Measurements from ENCODE around the gene GDA. TPM values are rescaled to one million over a fixed set of nuclear protein-coding genes. Genes with fewer than 3 reads are reported as not detected.

GDA gene
- total RNA-seq, 1 experiment from 2014 or later: 3.6 TPM

DNA sequence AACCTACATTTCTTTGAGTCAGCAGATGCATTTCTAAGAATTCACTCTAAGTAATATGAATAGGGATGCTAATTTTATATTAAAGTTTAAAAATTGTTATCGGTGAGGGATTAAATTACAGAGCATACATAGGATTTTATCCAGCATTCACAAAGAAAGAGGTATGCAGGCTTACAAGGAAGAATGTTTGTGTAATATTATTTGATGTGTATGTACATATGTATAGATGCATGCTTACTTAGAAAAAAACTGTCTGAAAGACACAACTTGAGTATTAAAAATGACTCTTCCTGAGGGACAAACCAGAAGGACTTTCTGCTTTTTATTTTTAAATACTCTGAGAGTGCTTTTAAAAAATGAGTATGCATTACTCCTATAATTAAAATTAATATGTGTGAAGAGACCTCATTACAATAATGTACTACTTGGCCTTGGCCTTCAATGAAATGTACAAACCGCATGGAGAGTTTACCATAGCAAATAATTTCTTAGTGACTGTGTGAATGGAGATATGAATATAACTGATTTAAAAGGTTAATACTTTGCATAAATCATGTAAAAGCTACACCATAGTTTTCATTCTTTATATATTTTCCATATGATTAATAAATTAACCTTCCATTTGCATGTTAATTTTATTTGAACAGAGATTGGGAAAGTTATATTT is 77.0 kb downstream of the GDA start:
- no peaks in the 10 kb centered on the region; the same call in 1 of the 2 replicates for H3K27me3 Mint-ChIP-seq (ENCODE audit: low read depth)
- H3K4ac ChIP-seq (ENCODE audit: low read depth, low read length): no peak overlapping the region
- no peaks in the 10 kb centered on the region for H3K4me1 Mint-ChIP-seq
- H3K23me2 ChIP-seq (ENCODE audit: insufficient read length, low read depth, low read length, poor library complexity, severe bottlenecking): no peaks in the 10 kb centered on the region
- no peaks in the 10 kb centered on the region; a peak in 1 of 7 replicates for H3K36me3 Mint-ChIP-seq (ENCODE audit: insufficient read depth in 1 of 3, low read depth in 3 of 3)
- no peak overlapping the region for H3T11ph ChIP-seq (ENCODE audit: low read length)
- H3K27me3 ChIP-seq (ENCODE audit: insufficient read depth, low read length): no peaks in the 10 kb centered on the region
- no peaks in the 10 kb centered on the region for H3K79me2 ChIP-seq (ENCODE audit: insufficient read depth, low read length)
- no peak overlapping the region for H2AK5ac ChIP-seq (ENCODE audit: insufficient read length, low read length)
- no peak for DNase-seq
- H4K8ac ChIP-seq (replicated peaks; ENCODE audit: insufficient read length, low read depth, low read length): no peak overlapping the region
- no peak overlapping the region for H4K5ac ChIP-seq (ENCODE audit: insufficient read length, low read depth, low read length)
- H3K14ac ChIP-seq (ENCODE audit: insufficient read depth, low read length): no peak overlapping the region
- TF ChIP-seq, protein P1, sequence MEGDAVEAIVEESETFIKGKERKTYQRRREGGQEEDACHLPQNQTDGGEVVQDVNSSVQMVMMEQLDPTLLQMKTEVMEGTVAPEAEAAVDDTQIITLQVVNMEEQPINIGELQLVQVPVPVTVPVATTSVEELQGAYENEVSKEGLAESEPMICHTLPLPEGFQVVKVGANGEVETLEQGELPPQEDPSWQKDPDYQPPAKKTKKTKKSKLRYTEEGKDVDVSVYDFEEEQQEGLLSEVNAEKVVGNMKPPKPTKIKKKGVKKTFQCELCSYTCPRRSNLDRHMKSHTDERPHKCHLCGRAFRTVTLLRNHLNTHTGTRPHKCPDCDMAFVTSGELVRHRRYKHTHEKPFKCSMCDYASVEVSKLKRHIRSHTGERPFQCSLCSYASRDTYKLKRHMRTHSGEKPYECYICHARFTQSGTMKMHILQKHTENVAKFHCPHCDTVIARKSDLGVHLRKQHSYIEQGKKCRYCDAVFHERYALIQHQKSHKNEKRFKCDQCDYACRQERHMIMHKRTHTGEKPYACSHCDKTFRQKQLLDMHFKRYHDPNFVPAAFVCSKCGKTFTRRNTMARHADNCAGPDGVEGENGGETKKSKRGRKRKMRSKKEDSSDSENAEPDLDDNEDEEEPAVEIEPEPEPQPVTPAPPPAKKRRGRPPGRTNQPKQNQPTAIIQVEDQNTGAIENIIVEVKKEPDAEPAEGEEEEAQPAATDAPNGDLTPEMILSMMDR (conservative IDR thresholded peaks at IDR 0.05): no peak
- no peaks in the 10 kb centered on the region for H3K9me3 ChIP-seq (ENCODE audit: control insufficient read depth, low read depth, low read length)
- no peak overlapping the region for H2BK15ac ChIP-seq (ENCODE audit: low read depth, low read length)
- no peak overlapping the region for H3K4me2 ChIP-seq (ENCODE audit: insufficient read depth, insufficient read length, low read length)
- H2BK120ac ChIP-seq (ENCODE audit: low read depth, low read length, poor library complexity, severe bottlenecking): no peak overlapping the region
- H3K79me1 ChIP-seq (ENCODE audit: insufficient read depth, low read depth, low read length, poor library complexity, severe bottlenecking): no peaks in the 10 kb centered on the region
- H3K56ac ChIP-seq (ENCODE audit: insufficient read length, low read depth, low read length): no peak overlapping the region
- no peak overlapping the region for H3K27ac Mint-ChIP-seq
- no peak overlapping the region for H3K27ac ChIP-seq (ENCODE audit: insufficient read length, low read depth, low read length)
- H2AFZ ChIP-seq (ENCODE audit: low read length): no peak overlapping the region
- no peaks in the 10 kb centered on the region for H4K20me1 ChIP-seq (ENCODE audit: control insufficient read depth, insufficient read depth, insufficient read length)
- H2BK20ac ChIP-seq (ENCODE audit: low read depth, low read length, poor library complexity, severe bottlenecking): no peak overlapping the region
- no peak overlapping the region for H2BK12ac ChIP-seq (ENCODE audit: insufficient read length, low read depth, low read length)
- WGBS (ENCODE audit: extremely low coverage, insufficient read length, low lambda C conversion rate): no CpG with 5 or more reads among the region's 2 CpGs
- H2BK5ac ChIP-seq (ENCODE audit: insufficient read length, low read length): no peak overlapping the region
- H3K4me1 ChIP-seq (ENCODE audit: insufficient read depth, low read length): no peaks in the 10 kb centered on the region
- no peak overlapping the region for H4K91ac ChIP-seq (ENCODE audit: insufficient read length, low read depth, low read length)
- H3K4me3 Mint-ChIP-seq: no peak overlapping the region
- no peak overlapping the region for H3K18ac ChIP-seq (ENCODE audit: insufficient read length, low read depth, low read length)
- H3K9me3 Mint-ChIP-seq: peaks cover 0 to 5% of the 10 kb centered on the region in 2 experiments; a peak in 4 of 5 replicates
- no peak overlapping the region for H3K9ac ChIP-seq (ENCODE audit: extremely low read depth, insufficient read length, low read length)
- no peak overlapping the region for H3K23ac ChIP-seq (ENCODE audit: insufficient read length, low read depth, low read length)

Data from H9 (cell line).